Fibroblast of the aortic adventitia (primary cell): ENCODE results near the gene TLK1. TPM values are rescaled to one million over a fixed set of nuclear protein-coding genes. Genes with fewer than 3 reads are reported as not detected.

ENCODE experiments used
- DNase-seq: peaks from one replicate; pipeline ENCODE4 v3.0.0-alpha.2; 2010; ENCODE audit warnings: low read depth
- H3K4me3 ChIP-seq: 2 replicates; pipeline ENCODE4 v1.5.1; 2011; ENCODE audit warnings: low read depth, mild to moderate bottlenecking, control low read depth, low read length, moderate library complexity
- CTCF ChIP-seq: IDR thresholded peaks from 2 replicates; pipeline ENCODE4 v1.5.1; 2011; ENCODE audit warnings: mild to moderate bottlenecking, low read length, control low read depth, inconsistent platforms; ENCODE audit not compliant: insufficient read depth
- total RNA-seq: library from RNA; depleted of rRNA; stranded (reverse); fragments of >200 nt; gene quantifications from 2 replicates; pipeline ENCODE4 v1.2.3, GENCODE V29; 2012; ENCODE audit warnings: low replicate concordance

Gene TLK1
- total RNA-seq, 1 donor = 28.1 TPM

- H3K4me3 ChIP-seq = no peak overlapping the region
- TF ChIP-seq CTCF = no peak
- no peak for DNase-seq
Observed at GRCh38 chr2:171049691-171050090, 111.0 kb downstream of the TLK1 start.

GRCh38 chr2:171046048-171046560 lies 114.6 kb downstream of the TLK1 start:
- TF ChIP-seq CTCF = no peak
- DNase-seq = no peak
- no peak overlapping the region for H3K4me3 ChIP-seq

- TF ChIP-seq CTCF = no peak
- DNase-seq = no peak
- H3K4me3 ChIP-seq = no peak overlapping the region
Observed at GRCh38 chr2:171044416-171044815, 116.3 kb downstream of the TLK1 start.

GRCh38 chr2:171042253-171042969 lies 118.3 kb downstream of the TLK1 start:
- TF ChIP-seq CTCF = no peak
- no peak overlapping the region for H3K4me3 ChIP-seq
- DNase-seq = no peak

- DNase-seq = no peak
- H3K4me3 ChIP-seq = no peak overlapping the region
- no peak for TF ChIP-seq CTCF
Observed at GRCh38 chr2:171036532-171036931, 124.2 kb downstream of the TLK1 start.

GRCh38 chr2:171034315-171034714 lies 126.4 kb downstream of the TLK1 start:
- DNase-seq = no peak
- H3K4me3 ChIP-seq = no peak overlapping the region
- TF ChIP-seq CTCF = no peak

GRCh38 chr2:171025214-171025613 lies 135.5 kb downstream of the TLK1 start:
- H3K4me3 ChIP-seq = no peak overlapping the region
- TF ChIP-seq CTCF = no peak
- no peak for DNase-seq
